Activated effector memory CD4-positive, alpha-beta T cell treated with anti-CD3 and anti-CD28 coated beads, Interleukin-2, amount 50 U/mL, for 16 hours (primary cell): ENCODE data around the gene RAB3GAP2.
"Not testable (repeated sequence)": the region's sequence is repeated elsewhere in the genome, so short reads cannot be mapped to it uniquely, and the experiment has no call there.

ENCODE experiments used
- DNase-seq: peaks from one replicate; pipeline ENCODE4 v3.0.0-alpha.2; 2020

The RAB3GAP2 gene

GRCh38 chr1:220281159-220281574 lies 8.9 kb upstream of the RAB3GAP2 start:
- no peak for DNase-seq

GRCh38 chr1:220280249-220280648 lies 8.0 kb upstream of the RAB3GAP2 start:
- no peak for DNase-seq

- DNase-seq = no peak
Measured at GRCh38 chr1:220278991-220279390, 6.7 kb upstream of the RAB3GAP2 start.

- no peak for DNase-seq
Measured at GRCh38 chr1:220275430-220275829, 3.2 kb upstream of the RAB3GAP2 start.

- DNase-seq = no peak
Measured at GRCh38 chr1:220274251-220274855, 2.1 kb upstream of the RAB3GAP2 start.

- no peak for DNase-seq
Measured at GRCh38 chr1:220272841-220273090, 513 bp upstream of the RAB3GAP2 start.

GRCh38 chr1:220271706-220272046 lies 577 bp downstream of the RAB3GAP2 start:
- peak; percentile 65 for DNase-seq

- no peak for DNase-seq
Measured at GRCh38 chr1:220269036-220269435, 3.2 kb downstream of the RAB3GAP2 start.

- DNase-seq = no peak
Measured at GRCh38 chr1:220267630-220268029, 4.6 kb downstream of the RAB3GAP2 start.

- DNase-seq = not testable (repeated sequence)
Measured at GRCh38 chr1:220260228-220260627, 12.0 kb downstream of the RAB3GAP2 start.

GRCh38 chr1:220259756-220260155 lies 12.5 kb downstream of the RAB3GAP2 start:
- not testable (repeated sequence) for DNase-seq

GRCh38 chr1:220256194-220256593 lies 16.1 kb downstream of the RAB3GAP2 start:
- DNase-seq = not testable (repeated sequence)

GRCh38 chr1:220255204-220255603 lies 17.0 kb downstream of the RAB3GAP2 start:
- DNase-seq = no peak

- not testable (repeated sequence) for DNase-seq
Measured at GRCh38 chr1:220253290-220253689, 19.0 kb downstream of the RAB3GAP2 start.

GRCh38 chr1:220251272-220251671 lies 21.0 kb downstream of the RAB3GAP2 start:
- DNase-seq = no peak

GRCh38 chr1:220250681-220251080 lies 21.6 kb downstream of the RAB3GAP2 start:
- DNase-seq = no peak

GRCh38 chr1:220249522-220249921 lies 22.7 kb downstream of the RAB3GAP2 start:
- DNase-seq = no peak

GRCh38 chr1:220248715-220249265 lies 23.5 kb downstream of the RAB3GAP2 start:
- DNase-seq = not testable (repeated sequence)

GRCh38 chr1:220245900-220246299 lies 26.4 kb downstream of the RAB3GAP2 start:
- not testable (repeated sequence) for DNase-seq

- DNase-seq = no peak
Measured at GRCh38 chr1:220243947-220244346, 28.3 kb downstream of the RAB3GAP2 start.

GRCh38 chr1:220241072-220241663 lies 31.1 kb downstream of the RAB3GAP2 start:
- no peak for DNase-seq

- no peak for DNase-seq
Measured at GRCh38 chr1:220239966-220240365, 32.3 kb downstream of the RAB3GAP2 start.

- no peak for DNase-seq
Measured at GRCh38 chr1:220239213-220239612, 33.0 kb downstream of the RAB3GAP2 start.

- DNase-seq = not testable (repeated sequence)
Measured at GRCh38 chr1:220236278-220236677, 36.0 kb downstream of the RAB3GAP2 start.

GRCh38 chr1:220235462-220235861 lies 36.8 kb downstream of the RAB3GAP2 start:
- DNase-seq = no peak
